GM21390 (cell line): Measurements from ENCODE around the gene GTF2B.
"Not testable (repeated sequence)": the region's sequence is repeated elsewhere in the genome, so short reads cannot be mapped to it uniquely, and the experiment has no call there.

Experiments
- ATAC-seq: cut with Tn5 transposase; IDR thresholded peaks from one replicate; pipeline ENCODE4 v1.9.1; 2021; ENCODE audit not compliant: unreplicated experiment

Gene GTF2B

DNA sequence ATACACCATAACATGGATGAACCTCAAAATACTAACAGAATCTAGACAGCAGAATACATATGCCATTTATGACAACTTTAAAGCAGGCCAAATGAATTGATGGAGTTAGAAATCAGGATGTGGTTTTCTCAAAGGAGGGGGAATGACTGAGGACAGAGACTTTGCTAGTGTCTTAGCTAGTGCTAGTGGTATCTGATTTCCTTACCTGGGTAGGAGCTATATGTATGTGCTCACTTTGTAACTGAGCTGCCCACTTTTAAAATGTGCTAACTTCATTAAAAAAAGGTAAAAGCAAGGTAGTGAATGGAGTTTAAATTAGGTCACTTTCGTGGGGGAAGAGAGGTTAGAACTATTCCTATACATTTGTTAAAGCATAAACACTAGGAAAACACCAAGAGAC is 2.6 kb downstream of the GTF2B start:
- ATAC-seq: no peak

- no peak for ATAC-seq
Observed at GRCh38 chr1:88885933-88886332, 5.4 kb downstream of the GTF2B start.

- ATAC-seq: no peak
Observed at GRCh38 chr1:88883156-88883555, 8.2 kb downstream of the GTF2B start.

DNA sequence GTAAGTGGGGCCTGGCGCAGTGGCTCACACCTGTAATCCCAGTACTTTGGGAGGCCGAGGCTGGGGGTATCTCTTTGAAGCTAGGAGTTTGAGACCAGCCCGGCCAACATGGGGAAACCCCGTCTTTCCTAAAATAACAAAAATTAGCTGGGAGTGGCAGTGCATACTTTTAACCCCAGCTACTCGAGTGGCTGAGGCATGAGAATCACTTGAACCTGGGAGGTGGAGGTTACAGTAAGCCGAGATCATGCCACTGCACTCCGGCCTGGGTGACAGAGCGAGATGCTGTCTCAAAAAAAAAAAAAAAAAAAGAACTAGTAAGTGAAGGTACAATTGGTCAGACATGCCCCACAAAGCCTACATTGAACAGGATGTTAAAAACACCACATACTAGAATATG is 10.7 kb downstream of the GTF2B start:
- not testable (repeated sequence) for ATAC-seq

- no peak for ATAC-seq
Observed at GRCh38 chr1:88878731-88879130, 12.6 kb downstream of the GTF2B start.

GRCh38 chr1:88877911-88878310 is 13.5 kb downstream of the GTF2B start:
- no peak for ATAC-seq

- ATAC-seq: no peak
Observed at GRCh38 chr1:88877382-88877825, 14.0 kb downstream of the GTF2B start.

DNA sequence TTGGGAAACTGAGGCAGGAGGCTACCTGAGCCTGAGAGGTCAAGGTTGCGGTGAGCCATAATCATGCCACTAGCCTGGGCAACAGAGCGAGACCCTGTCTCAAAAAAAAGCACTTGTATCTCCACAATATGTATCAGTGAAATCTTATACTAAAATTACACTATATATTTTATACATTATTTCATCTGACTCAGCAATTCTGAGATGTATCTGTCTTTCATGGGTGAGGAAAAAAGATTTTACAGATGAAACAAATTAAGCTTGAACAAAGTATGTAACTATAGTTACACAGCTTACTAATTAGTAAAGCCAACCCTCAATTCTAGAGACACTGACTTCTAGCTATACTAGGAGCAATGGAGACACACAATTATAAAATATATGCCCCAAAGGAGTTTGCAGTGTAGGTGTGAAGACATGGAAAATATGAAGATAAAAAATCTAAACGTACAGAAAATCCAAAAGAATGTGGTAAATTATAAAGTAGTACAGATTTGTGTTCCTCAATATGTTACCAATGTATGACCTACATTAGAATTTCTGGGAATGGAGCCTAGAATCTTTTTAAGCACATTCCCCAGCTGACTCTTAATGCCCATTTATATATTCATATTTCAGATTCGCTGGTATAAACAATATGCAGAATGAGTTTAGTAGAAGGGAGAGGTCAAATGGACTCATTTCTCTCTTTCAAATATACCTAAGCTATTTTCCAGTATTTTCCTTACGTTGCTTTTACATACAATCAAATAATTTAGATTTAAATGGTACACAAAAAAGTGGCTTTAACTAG is 14.6 kb downstream of the GTF2B start:
- no peak for ATAC-seq

DNA sequence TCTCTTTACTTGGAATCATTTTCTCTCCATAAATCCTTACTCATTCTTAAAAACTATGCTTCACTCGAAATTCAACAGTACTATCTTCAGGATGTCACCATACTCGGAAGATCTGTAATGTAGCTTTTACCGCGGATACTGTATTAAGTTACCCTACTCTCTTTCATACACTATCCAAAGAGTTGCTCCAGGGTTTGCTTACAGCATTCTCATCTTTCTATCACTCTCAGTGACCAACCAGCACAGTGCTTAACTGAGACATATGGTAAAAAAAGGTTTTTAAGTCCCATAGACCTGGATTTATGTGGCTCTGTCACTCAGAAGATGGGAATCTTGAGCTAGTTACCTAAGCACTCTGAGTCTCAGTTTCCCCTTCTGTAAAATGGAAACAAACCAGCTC is 15.8 kb downstream of the GTF2B start:
- no peak for ATAC-seq

DNA sequence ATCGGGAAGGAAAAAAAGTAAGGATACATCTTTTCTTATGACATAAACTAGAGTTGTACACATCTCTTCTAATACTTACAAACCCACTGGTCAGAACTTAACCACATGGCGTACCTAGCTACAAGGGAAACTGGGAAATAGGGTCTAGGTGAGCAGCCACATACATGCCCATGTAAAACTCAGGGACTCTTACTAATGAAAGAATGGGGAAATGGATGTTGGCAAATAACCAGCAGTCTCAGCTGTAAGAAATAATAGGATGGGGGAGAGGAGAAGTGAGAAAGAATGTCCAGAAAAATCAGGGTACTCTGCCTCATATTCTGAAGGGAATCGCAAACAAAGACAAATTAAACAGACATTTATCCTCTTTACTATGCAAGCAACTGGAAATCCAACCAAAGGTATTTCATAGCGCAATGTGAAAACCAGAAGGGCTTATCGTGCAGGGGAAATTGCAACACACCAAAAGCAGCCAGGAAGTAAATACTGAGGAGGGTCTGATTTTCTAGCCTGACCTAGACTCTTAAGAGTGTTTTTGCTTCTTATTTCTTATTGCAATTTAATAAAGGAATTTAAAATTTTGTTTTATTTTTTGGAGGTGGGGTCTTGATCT is 17.5 kb downstream of the GTF2B start:
- no peak for ATAC-seq

- not testable (repeated sequence) for ATAC-seq
Observed at GRCh38 chr1:88869644-88870043, 21.7 kb downstream of the GTF2B start.

DNA sequence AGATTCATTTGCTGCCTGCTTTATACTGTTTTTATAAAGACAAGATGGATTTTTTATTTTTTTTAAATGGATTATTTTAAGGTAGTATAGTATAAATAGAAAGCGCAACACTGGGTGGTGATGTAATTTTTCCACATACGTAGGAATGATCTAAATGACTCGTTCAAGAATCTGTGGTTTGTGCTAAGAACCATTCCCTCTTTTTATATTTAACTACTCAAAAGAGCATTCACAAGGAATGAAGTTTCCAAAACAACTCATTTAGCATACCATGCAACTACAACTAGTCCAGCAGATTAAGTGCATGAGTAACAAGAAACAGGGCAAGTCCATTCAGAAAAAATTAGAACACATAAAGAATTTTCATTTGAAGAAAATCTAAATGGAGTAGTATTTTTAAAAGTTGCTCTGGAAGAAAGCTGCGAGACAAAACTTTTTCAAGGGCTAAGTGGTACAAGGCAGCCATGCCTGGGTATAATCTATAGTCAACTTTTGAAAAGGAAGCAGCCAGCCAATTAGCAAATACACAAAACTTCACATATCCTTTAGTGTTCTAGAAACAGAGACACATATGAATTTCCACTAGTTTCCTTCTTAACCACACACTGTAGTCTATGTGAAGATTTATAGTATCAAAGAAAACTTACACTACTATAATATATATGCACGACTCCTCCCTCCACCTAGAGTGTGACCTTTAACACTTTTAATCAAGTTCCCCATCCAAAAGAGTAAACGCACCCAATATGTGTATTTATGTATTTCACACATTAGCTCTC is 23.4 kb downstream of the GTF2B start:
- ATAC-seq: no peak

DNA sequence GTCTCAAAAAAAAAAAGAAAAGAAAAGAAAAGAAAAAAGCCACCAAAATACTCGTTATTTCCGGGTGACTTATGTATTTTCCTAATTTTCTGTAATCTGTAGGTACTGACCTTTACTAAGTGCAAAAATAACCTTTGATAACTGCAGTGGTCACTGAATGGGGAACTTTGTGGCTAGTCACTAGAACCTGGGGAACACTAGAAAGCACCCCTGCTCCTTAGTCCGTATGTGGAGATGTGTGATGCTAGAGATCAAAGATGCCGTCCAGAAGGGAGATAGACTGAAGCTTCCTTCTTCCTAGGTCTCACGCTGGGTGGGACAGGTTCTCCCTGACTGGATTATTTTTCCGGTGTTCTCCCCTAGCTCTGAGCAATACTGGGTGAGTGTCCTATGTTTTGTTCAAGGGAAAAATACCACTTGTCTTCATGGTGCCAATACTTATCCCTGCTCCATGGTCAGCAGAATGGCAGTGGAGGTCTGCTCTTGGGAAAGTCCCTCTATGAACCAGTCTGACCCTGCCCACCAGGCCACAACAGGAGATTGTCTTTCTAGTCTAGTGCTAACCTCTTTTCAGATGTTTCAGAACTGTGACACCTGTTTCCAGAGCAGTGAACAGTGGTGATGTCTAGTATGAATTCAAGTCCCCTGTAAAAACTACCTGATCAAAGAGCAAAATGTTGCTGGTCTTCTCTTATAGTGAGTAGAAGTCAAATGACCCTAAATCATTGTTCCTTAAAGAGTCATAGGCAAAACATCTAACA is 39.9 kb downstream of the GTF2B start:
- ATAC-seq: no peak

DNA sequence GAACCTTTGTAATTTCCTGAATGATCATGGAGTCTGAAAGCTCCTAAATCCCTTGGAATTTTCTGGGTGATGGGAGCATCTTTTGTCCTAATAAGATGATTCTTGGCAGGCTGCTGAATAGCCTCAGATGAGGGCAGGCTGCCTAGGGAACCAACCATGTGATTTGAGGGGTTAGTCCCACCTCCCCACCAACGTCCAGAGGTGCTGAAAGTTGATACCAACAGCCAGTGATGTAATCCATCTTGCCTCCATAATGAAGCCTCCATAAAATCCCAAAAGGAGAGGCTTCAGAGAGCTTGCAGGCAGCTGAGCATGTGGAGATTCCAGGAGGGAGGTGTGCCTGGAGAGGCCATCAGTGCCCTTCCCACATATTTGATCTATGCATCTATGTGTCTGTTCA is 43.7 kb downstream of the GTF2B start:
- no peak for ATAC-seq

- ATAC-seq: no peak
Observed at GRCh38 chr1:88825721-88826120, 65.6 kb downstream of the GTF2B start.

- not testable (repeated sequence) for ATAC-seq
Observed at GRCh38 chr1:88819642-88820041, 71.7 kb downstream of the GTF2B start.

GRCh38 chr1:88813471-88813870 is 77.9 kb downstream of the GTF2B start:
- ATAC-seq: no peak

DNA sequence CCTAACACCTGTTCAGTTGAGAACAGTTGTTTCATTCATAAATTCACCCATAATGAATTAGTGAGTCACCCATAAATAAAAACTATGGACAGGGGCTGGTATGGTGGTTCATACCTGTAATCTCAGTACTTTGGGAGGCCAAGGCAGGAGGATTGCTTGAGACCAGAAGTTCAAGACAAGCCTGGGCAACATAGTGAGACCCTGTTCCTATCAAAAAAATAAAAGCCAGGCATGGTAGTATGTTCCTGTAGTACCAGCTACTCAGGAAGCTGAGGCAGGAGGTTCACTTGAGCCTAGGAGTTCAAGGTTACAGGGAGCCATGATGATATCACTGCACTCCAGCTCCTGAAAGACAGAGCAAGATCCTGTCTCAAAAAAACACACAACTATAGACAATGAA is 79.0 kb downstream of the GTF2B start:
- no peak for ATAC-seq

DNA sequence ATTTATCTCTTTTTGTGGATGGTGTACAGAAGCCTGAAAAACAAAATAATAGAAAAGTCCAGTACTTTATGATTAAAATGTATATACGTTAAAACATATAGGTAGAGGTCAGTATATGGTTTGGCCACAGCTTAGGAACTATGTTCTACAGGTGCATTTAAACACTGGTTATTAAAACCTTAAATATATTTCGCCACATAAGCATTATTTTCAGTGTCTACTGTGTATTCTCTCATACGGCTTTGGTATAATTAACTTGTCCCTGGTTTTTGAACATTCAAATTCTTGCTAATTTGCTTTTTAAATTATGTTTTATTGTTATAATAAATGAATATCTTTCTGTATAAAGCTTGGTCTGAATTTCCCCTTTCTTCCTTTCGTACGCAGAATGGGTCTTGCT is 87.9 kb downstream of the GTF2B start:
- no peak for ATAC-seq

- ATAC-seq: no peak
Observed at GRCh38 chr1:88802950-88803349, 88.4 kb downstream of the GTF2B start.
